Osteocyte (in vitro differentiated cells): Measurements from ENCODE around the gene ZNF276. TPM values are rescaled to one million over a fixed set of nuclear protein-coding genes. Genes with fewer than 3 reads are reported as not detected.

Experiments
- DNase-seq: peaks from one replicate; pipeline ENCODE4 v3.0.0; 2021; ENCODE audit warnings: mixed read lengths; ENCODE audit not compliant: unreplicated experiment; ENCODE audit errors: extremely low spot score
- H3K27ac Mint-ChIP-seq: one replicate; pipeline ENCODE4 v1.8.0; 2021; ENCODE audit warnings: mild to moderate bottlenecking, mixed read lengths; ENCODE audit not compliant: unreplicated experiment
- H3K27me3 Mint-ChIP-seq: one replicate; pipeline ENCODE4 v1.8.0; 2021; ENCODE audit warnings: mixed read lengths; ENCODE audit not compliant: unreplicated experiment
- H3K36me3 Mint-ChIP-seq: one replicate; pipeline ENCODE4 v1.8.0; 2021; ENCODE audit warnings: mixed read lengths; ENCODE audit not compliant: unreplicated experiment
- H3K4me1 Mint-ChIP-seq: one replicate; pipeline ENCODE4 v1.8.0; 2021; ENCODE audit warnings: mixed read lengths; ENCODE audit not compliant: unreplicated experiment
- H3K4me3 Mint-ChIP-seq: one replicate; pipeline ENCODE4 v1.8.0; 2021; ENCODE audit warnings: mild to moderate bottlenecking, moderate library complexity, mixed read lengths; ENCODE audit not compliant: unreplicated experiment
- H3K9me3 Mint-ChIP-seq: one replicate; pipeline ENCODE4 v1.8.0; 2021; ENCODE audit warnings: mixed read lengths; ENCODE audit not compliant: unreplicated experiment
- CTCF ChIP-seq: fragments of 200-600 bp; sonication (generic); IDR thresholded peaks from 2 replicates; pipeline ENCODE4 v1.5.0; 2021; ENCODE audit warnings: antibody characterized with exemption, mild to moderate bottlenecking, moderate library complexity
- total RNA-seq: library from RNA; stranded (reverse); gene quantifications from 2 replicates; pipeline ENCODE4 v1.2.1, GENCODE V29; 2021

Gene ZNF276
- total RNA-seq, 1 donor from 2014 or later: 21.3 TPM

- no peak for DNase-seq
- Mint-ChIP-seq H3K27ac (no peak overlapping the region), H3K4me1 (peaks cover 2% of the 10 kb centered on the region), H3K27me3 (no peaks in the 10 kb centered on the region), H3K9me3 (no peaks in the 10 kb centered on the region), H3K4me3 (no peak overlapping the region), H3K36me3 (no peaks in the 10 kb centered on the region)
- TF ChIP-seq CTCF: no peak
Measured at GRCh38 chr16:89748076-89748475, 26.7 kb downstream of the ZNF276 start.

- no peak for TF ChIP-seq CTCF
- H3K9me3 Mint-ChIP-seq: no peaks in the 10 kb centered on the region
- DNase-seq: no peak
- H3K27ac Mint-ChIP-seq: no peak overlapping the region
- H3K36me3 Mint-ChIP-seq: no peaks in the 10 kb centered on the region
- H3K4me3 Mint-ChIP-seq: no peak overlapping the region
- H3K27me3 Mint-ChIP-seq: no peaks in the 10 kb centered on the region
- H3K4me1 Mint-ChIP-seq: peaks cover 2% of the 10 kb centered on the region
Measured at GRCh38 chr16:89748921-89749320, 27.6 kb downstream of the ZNF276 start.

GRCh38 chr16:89749637-89750036, 28.3 kb downstream of the ZNF276 start:
- H3K36me3 Mint-ChIP-seq: no peaks in the 10 kb centered on the region
- H3K27ac Mint-ChIP-seq: no peak overlapping the region
- no peaks in the 10 kb centered on the region for H3K9me3 Mint-ChIP-seq
- H3K4me1 Mint-ChIP-seq: peaks cover 2% of the 10 kb centered on the region
- DNase-seq: no peak
- no peak for TF ChIP-seq CTCF
- H3K4me3 Mint-ChIP-seq: no peak overlapping the region
- H3K27me3 Mint-ChIP-seq: no peaks in the 10 kb centered on the region

- TF ChIP-seq CTCF: no peak
- Mint-ChIP-seq H3K4me1 (no peaks in the 10 kb centered on the region), H3K27me3 (no peaks in the 10 kb centered on the region), H3K4me3 (no peak overlapping the region), H3K9me3 (no peaks in the 10 kb centered on the region), H3K36me3 (peaks cover 4% of the 10 kb centered on the region), H3K27ac (no peak overlapping the region)
- no peak for DNase-seq
Measured at GRCh38 chr16:89759746-89760340, 38.5 kb downstream of the ZNF276 start.

GRCh38 chr16:89761304-89761922, 40.1 kb downstream of the ZNF276 start:
- no peak for DNase-seq
- no peak overlapping the region for H3K4me3 Mint-ChIP-seq
- no peak for TF ChIP-seq CTCF
- H3K36me3 Mint-ChIP-seq: peaks cover 4% of the 10 kb centered on the region
- H3K27ac Mint-ChIP-seq: no peak overlapping the region
- no peaks in the 10 kb centered on the region for H3K4me1 Mint-ChIP-seq
- no peaks in the 10 kb centered on the region for H3K27me3 Mint-ChIP-seq
- no peaks in the 10 kb centered on the region for H3K9me3 Mint-ChIP-seq
